ENCODE data around the gene RIC3. TPM values are rescaled to one million over a fixed set of nuclear protein-coding genes. Genes with fewer than 3 reads are reported as not detected.

Gene RIC3
- total RNA-seq, 1 experiment from 2014 or later = not detected

DNA sequence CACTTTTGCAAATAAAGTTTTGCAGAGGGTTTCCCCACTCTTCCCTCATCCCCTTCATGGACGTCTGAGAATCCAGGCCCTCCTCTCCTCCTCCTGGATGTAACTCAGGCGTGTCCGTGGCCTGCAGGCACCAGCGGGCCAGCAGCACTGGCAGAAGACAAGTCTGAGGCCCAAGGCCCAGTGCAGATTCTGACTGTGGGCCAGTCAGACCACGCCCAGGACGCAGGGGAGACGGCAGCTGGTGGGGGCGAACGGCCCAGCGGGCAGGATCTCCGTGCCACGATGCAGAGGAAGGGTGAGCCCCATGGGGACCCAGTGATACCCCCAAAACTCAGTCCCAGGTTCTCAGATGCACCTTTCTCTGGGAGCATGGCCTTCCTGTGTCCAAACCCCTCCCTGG lies 73.5 kb downstream of the RIC3 start:
- H3K27me3 ChIP-seq (replicated peaks; ENCODE audit: insufficient read depth, low read depth, low read length, poor library complexity) = no peaks in the 10 kb centered on the region
- no peaks in the 10 kb centered on the region for H3K9me3 ChIP-seq (ENCODE audit: low read depth, low read length, poor library complexity, severe bottlenecking)
- no peak overlapping the region for H3K27ac ChIP-seq (ENCODE audit: low read depth, low read length, poor library complexity, severe bottlenecking)
- POLR2A ChIA-PET (ENCODE audit: low non-redundant PET) = no interaction called here
- no peak overlapping the region for H3K4me3 ChIP-seq (ENCODE audit: low read depth, low read length, poor library complexity, severe bottlenecking)
- H3K4me1 ChIP-seq (ENCODE audit: insufficient read depth, low read length, poor library complexity, severe bottlenecking) = no peaks in the 10 kb centered on the region
- CTCF ChIA-PET = interaction anchor here (1.1 kb wide), 1 partner anchor 62 kb away, joined by 3 read pairs; no protein-coding TSS in a partner anchor
- intact Hi-C loops (cut with micrococcal nuclease; ENCODE audit: unreplicated experiment) = loop anchor here (10.0 kb wide), 2 partner anchors 401 to 1001 kb away; no protein-coding TSS in a partner anchor
- DNase-seq (ENCODE audit: low spot score) = no peak
- BruUV-seq (replicated peaks) = no TSS peak
- TF ChIP-seq EZH2 (IDR thresholded peaks at IDR 0.05; ENCODE audit: borderline replicate concordance, low read depth, low read length, poor library complexity, severe bottlenecking) (no peak), CTCF (conservative IDR thresholded peaks at IDR 0.05; ENCODE audit: low read depth, low read length) (no peak)
- H3K36me3 ChIP-seq (ENCODE audit: insufficient read depth, low read length, poor library complexity, severe bottlenecking) = no peaks in the 10 kb centered on the region

DNA sequence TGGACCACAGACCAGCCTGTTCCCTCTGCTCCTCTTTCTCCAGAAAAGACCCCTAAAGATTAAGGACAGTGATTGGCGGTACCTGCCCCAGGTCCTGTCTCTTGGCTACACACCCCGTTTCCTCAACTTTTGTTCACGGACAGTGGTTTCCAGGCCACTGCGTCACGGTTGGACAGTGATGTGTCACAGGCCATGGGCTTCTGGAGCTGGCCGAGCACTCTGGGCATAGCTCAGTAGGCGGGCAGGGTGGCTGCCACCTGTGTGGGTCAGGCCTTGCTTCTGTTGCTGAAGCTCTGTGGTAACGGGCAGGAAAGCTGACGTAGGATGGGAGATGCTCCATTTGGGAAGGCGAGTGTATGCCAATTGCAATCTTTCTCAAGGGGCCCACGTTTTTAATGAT lies 74.2 kb downstream of the RIC3 start:
- Histone ChIP-seq H3K27me3 (replicated peaks; ENCODE audit: insufficient read depth, low read depth, low read length, poor library complexity) (no peaks in the 10 kb centered on the region), H3K36me3 (ENCODE audit: insufficient read depth, low read length, poor library complexity, severe bottlenecking) (no peaks in the 10 kb centered on the region), H3K4me3 (ENCODE audit: low read depth, low read length, poor library complexity, severe bottlenecking) (no peak overlapping the region), H3K9me3 (ENCODE audit: low read depth, low read length, poor library complexity, severe bottlenecking) (no peaks in the 10 kb centered on the region), H3K4me1 (ENCODE audit: insufficient read depth, low read length, poor library complexity, severe bottlenecking) (no peaks in the 10 kb centered on the region), H3K27ac (ENCODE audit: low read depth, low read length, poor library complexity, severe bottlenecking) (no peak overlapping the region)
- POLR2A ChIA-PET (ENCODE audit: low non-redundant PET) = no interaction called here
- CTCF ChIA-PET = interaction anchor here (1.1 kb wide), 1 partner anchor 62 kb away, joined by 3 read pairs; no protein-coding TSS in a partner anchor
- DNase-seq (ENCODE audit: low spot score) = no peak
- TF ChIP-seq EZH2 (IDR thresholded peaks at IDR 0.05; ENCODE audit: borderline replicate concordance, low read depth, low read length, poor library complexity, severe bottlenecking) = no peak
- TF ChIP-seq CTCF (conservative IDR thresholded peaks at IDR 0.05; ENCODE audit: low read depth, low read length) = no peak
- intact Hi-C loops (cut with micrococcal nuclease; ENCODE audit: unreplicated experiment) = loop anchor here (10.0 kb wide), 2 partner anchors 400 to 1000 kb away; no protein-coding TSS in a partner anchor
- BruUV-seq (replicated peaks) = no TSS peak

DNA sequence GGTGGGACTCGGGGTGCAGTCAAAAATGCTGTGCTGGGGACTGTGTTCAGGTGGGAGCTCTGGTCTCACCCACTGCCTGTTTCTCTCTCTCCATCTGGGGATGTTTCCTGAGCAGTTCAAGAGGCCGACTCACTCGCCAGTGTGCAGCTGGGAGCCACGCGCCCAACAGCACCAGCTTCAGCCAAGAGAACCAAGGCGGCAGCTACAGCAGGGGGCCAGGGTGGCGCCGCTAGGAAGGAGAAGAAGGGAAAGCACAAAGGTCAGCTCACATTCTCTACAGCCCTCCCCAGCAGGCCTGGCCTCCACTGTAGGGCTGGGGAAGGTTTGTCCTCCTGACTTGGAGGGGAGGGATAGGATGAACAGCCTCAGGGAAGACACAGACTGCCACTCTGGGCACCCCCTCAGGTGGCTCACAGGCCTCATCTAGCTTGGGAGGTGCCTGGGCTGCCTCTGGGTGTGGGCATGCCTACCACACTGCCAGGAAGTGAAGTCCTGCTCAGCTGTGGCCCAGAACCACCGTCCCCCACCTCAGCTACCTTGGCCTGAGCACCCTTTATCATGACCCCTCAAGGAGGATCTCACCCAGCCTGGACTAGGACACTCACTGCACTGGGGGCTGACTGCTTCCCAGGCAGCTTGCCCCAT lies 74.8 kb downstream of the RIC3 start:
- no TSS peak for BruUV-seq (replicated peaks)
- ChIA-PET CTCF (interaction anchor here (1.1 to 1.3 kb wide), 2 partner anchors 61 to 87 kb away, joined by 3 to 4 read pairs; no protein-coding TSS in a partner anchor), POLR2A (ENCODE audit: low non-redundant PET) (no interaction called here)
- Histone ChIP-seq H3K9me3 (ENCODE audit: low read depth, low read length, poor library complexity, severe bottlenecking) (no peaks in the 10 kb centered on the region), H3K27ac (ENCODE audit: low read depth, low read length, poor library complexity, severe bottlenecking) (no peak overlapping the region), H3K27me3 (replicated peaks; ENCODE audit: insufficient read depth, low read depth, low read length, poor library complexity) (no peaks in the 10 kb centered on the region), H3K36me3 (ENCODE audit: insufficient read depth, low read length, poor library complexity, severe bottlenecking) (no peaks in the 10 kb centered on the region), H3K4me1 (ENCODE audit: insufficient read depth, low read length, poor library complexity, severe bottlenecking) (no peaks in the 10 kb centered on the region), H3K4me3 (ENCODE audit: low read depth, low read length, poor library complexity, severe bottlenecking) (no peak overlapping the region)
- DNase-seq (ENCODE audit: low spot score) = no peak
- intact Hi-C loops (cut with micrococcal nuclease; ENCODE audit: unreplicated experiment) = loop anchor here (10.0 kb wide), 2 partner anchors 399 to 999 kb away; no protein-coding TSS in a partner anchor
- TF ChIP-seq CTCF (conservative IDR thresholded peaks at IDR 0.05; ENCODE audit: low read depth, low read length) = no peak
- TF ChIP-seq EZH2 (IDR thresholded peaks at IDR 0.05; ENCODE audit: borderline replicate concordance, low read depth, low read length, poor library complexity, severe bottlenecking) = no peak
